Coronary artery (tissue), 2 donors: ENCODE data around the gene ERC2.
"Not testable (repeated sequence)": the region's sequence is repeated elsewhere in the genome, so short reads cannot be mapped to it uniquely, and the experiment has no call there.

Experiments used
- DNase-seq: peaks from one replicate; pipeline ENCODE4 v3.0.0-alpha.2; 2017; ENCODE audit warnings: low spot score
- H3K27ac ChIP-seq, 2 donors: fragments of 200-600 bp; sonication (generic); one replicate each; pipeline ENCODE4 v1.5.1; 2016 to 2019
- H3K4me3 ChIP-seq: fragments of 200-600 bp; sonication (generic); 2 replicates; pipeline ENCODE4 v1.5.1; 2016; ENCODE audit warnings: mild to moderate bottlenecking, moderate library complexity
- CTCF ChIP-seq: fragments of 200-600 bp; sonication (generic); IDR thresholded peaks from one replicate; pipeline ENCODE4 v1.5.1; 2019; ENCODE audit warnings: antibody characterized with exemption

The ERC2 gene

DNA sequence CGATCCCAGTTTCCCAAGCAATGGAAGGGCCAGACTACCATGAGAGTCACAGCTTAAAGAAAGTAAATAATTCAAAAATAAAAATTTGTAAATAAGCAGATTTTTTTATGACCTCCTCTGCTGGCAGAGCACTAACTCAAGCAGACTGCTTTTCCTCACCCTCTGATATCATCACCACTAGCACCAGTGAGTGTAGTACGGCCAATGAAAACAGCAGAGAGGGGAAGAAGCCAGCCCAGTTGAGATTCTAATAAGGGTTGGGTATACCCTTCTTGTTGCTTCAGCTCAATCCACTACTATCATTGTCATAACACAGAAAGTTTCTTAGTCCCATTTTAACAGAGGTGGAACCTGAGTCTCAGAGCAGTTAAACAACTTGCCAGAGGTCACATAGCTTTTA is 193.1 kb downstream of the ERC2 start:
- TF ChIP-seq CTCF: no peak
- no peak overlapping the region for H3K27ac ChIP-seq
- no peak for DNase-seq
- no peak overlapping the region for H3K4me3 ChIP-seq

GRCh38 chr3:56269755-56270535 is 198.3 kb downstream of the ERC2 start:
- no peak for TF ChIP-seq CTCF
- DNase-seq: no peak
- no peak overlapping the region for H3K4me3 ChIP-seq
- H3K27ac ChIP-seq: no peak overlapping the region

DNA sequence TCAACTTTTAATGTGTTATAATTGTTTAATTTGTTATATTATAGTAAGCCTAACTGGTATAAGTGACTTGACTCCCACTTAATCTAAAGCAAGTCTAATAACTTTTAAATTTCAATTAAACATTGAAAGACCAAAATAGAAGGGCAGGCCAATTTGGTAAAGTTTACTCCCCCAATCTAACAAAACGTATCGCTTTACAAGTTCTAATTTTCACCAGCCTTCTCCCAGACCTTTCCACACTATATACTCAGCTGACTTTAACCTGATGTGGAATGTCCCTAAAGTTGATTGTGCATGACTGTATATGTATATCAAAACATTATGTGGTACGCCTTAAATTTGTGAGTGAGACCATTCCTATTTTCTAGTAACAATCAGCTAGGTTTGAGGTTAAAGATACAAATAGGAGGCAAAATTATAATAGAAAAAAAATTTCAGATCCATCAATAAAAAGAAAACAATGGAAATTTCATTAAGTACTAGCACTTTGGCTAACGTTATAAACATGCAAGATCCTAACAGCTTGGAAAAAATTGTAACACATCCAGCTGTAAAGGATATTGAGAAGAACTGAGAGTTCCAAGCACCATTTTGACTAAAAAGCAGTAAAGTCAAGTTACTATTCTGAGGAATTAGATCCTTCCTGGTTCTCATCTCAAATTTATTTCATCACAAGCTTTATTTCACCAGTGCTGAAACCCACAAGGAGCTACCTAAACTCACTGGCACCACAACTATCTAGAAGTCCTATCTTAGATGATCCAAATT is 199.5 kb downstream of the ERC2 start:
- Histone ChIP-seq H3K4me3 (no peak overlapping the region), H3K27ac (no peak overlapping the region)
- no peak for TF ChIP-seq CTCF
- DNase-seq: no peak

- not testable (repeated sequence) for DNase-seq, H3K27ac ChIP-seq, H3K4me3 ChIP-seq
These were observed 206.4 kb downstream of the ERC2 start for GRCh38 chr3:56261852-56262251.

GRCh38 chr3:56260262-56260661 is 208.0 kb downstream of the ERC2 start:
- TF ChIP-seq CTCF: no peak
- no peak for DNase-seq
- H3K27ac ChIP-seq: no peak overlapping the region
- H3K4me3 ChIP-seq: no peak overlapping the region

GRCh38 chr3:56257826-56258225 is 210.4 kb downstream of the ERC2 start:
- no peak for DNase-seq
- Histone ChIP-seq H3K27ac (no peak overlapping the region), H3K4me3 (no peak overlapping the region)
- no peak for TF ChIP-seq CTCF

DNA sequence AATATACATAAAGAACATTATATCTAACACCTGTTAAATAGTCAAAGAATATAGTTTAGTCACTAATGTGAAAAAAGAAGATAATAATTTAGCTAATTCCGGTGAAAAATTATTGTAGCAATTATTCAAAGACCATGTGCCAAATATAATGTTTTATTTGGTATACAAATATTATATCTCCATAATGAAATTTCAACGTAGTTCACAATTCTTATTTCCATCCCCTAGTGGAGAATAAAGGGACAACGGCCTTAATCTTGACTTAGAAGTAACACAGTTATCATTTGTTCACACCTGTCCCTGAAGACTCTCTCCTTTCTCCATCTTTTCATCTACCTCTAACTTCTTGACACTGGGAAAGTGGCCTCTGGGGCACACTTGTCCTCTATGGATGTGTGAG is 213.4 kb downstream of the ERC2 start:
- Histone ChIP-seq H3K27ac (no peak overlapping the region), H3K4me3 (no peak overlapping the region)
- no peak for DNase-seq
- TF ChIP-seq CTCF: no peak
